Mesendoderm (in vitro differentiated cells): Measurements from ENCODE around the gene FFAR3.

Experiments
- DNase-seq: peaks from one replicate; pipeline ENCODE4 v3.0.0; 2013
- H2AK5ac ChIP-seq: 2 replicates; pipeline ENCODE4 v1.6.1; 2013; ENCODE audit warnings: low read length, inconsistent platforms
- H2BK120ac ChIP-seq: 2 replicates; pipeline ENCODE4 v1.6.1; 2013; ENCODE audit warnings: low read depth, mild to moderate bottlenecking, low read length, moderate library complexity, mixed read lengths
- H2BK15ac ChIP-seq: replicated peaks from 2 replicates; pipeline ENCODE4 v1.6.1; 2013; ENCODE audit warnings: low read depth, mild to moderate bottlenecking, moderate library complexity
- H2BK5ac ChIP-seq: 2 replicates; pipeline ENCODE4 v1.6.1; 2013; ENCODE audit warnings: low read length, inconsistent platforms
- H3K18ac ChIP-seq: 2 replicates; pipeline ENCODE4 v1.6.1; 2013; ENCODE audit warnings: mild to moderate bottlenecking, low read length, mixed read lengths
- H3K23ac ChIP-seq: one replicate; pipeline ENCODE4 v1.6.1; 2013; ENCODE audit warnings: low read length
- H3K27ac ChIP-seq: 2 replicates; pipeline ENCODE4 v1.5.1; 2013; ENCODE audit warnings: low read depth, mild to moderate bottlenecking, inconsistent platforms, low read length, moderate library complexity
- H3K27me3 ChIP-seq: 2 replicates; pipeline ENCODE4 v1.6.1; 2013; ENCODE audit warnings: low read length, control low read depth, mild to moderate bottlenecking, inconsistent platforms; ENCODE audit not compliant: insufficient read depth, poor library complexity
- H3K36me3 ChIP-seq: 2 replicates; pipeline ENCODE4 v1.6.1; 2013; ENCODE audit warnings: low read length, inconsistent platforms; ENCODE audit not compliant: control insufficient read depth, insufficient read depth
- H3K4ac ChIP-seq: one replicate; pipeline ENCODE4 v1.6.1; 2013; ENCODE audit warnings: low read depth, mild to moderate bottlenecking, low read length, moderate library complexity
- H3K4me1 ChIP-seq: 2 replicates; pipeline ENCODE4 v1.6.1; 2013; ENCODE audit warnings: low read depth, low read length, inconsistent platforms; ENCODE audit not compliant: control insufficient read depth
- H3K4me2 ChIP-seq: 2 replicates; pipeline ENCODE4 v1.6.1; 2013; ENCODE audit warnings: low read length
- H3K4me3 ChIP-seq: 2 replicates; pipeline ENCODE4 v1.5.1; 2013; ENCODE audit warnings: mild to moderate bottlenecking, low read length
- H3K56ac ChIP-seq: one replicate; pipeline ENCODE4 v1.6.1; 2013; ENCODE audit warnings: low read length
- H3K79me1 ChIP-seq: 2 replicates; pipeline ENCODE4 v1.6.1; 2013; ENCODE audit warnings: low read length, inconsistent platforms
- H3K79me2 ChIP-seq: 2 replicates; pipeline ENCODE4 v1.6.1; 2013; ENCODE audit warnings: mild to moderate bottlenecking, low read length; ENCODE audit not compliant: control insufficient read depth, insufficient read depth
- H3K9ac ChIP-seq: 2 replicates; pipeline ENCODE4 v1.6.1; 2013; ENCODE audit warnings: low read length, inconsistent platforms
- H4K5ac ChIP-seq: one replicate; pipeline ENCODE4 v1.6.1; 2013; ENCODE audit warnings: low read length
- H4K8ac ChIP-seq: one replicate; pipeline ENCODE4 v1.6.1; 2013; ENCODE audit warnings: low read depth, mild to moderate bottlenecking, control low read depth, low read length, moderate library complexity
- WGBS: extraction: QIAGEN DNeasy Blood & Tissue Kit; methylation state at CpG from one replicate; pipeline ENCODE4 v1.1.7; 2013; ENCODE audit warnings: low lambda C conversion rate, missing lambda C conversion rate; ENCODE audit not compliant: insufficient coverage; ENCODE audit errors: extremely low coverage; 5-methylcytosine and 5-hydroxymethylcytosine counted together

Gene FFAR3

DNA sequence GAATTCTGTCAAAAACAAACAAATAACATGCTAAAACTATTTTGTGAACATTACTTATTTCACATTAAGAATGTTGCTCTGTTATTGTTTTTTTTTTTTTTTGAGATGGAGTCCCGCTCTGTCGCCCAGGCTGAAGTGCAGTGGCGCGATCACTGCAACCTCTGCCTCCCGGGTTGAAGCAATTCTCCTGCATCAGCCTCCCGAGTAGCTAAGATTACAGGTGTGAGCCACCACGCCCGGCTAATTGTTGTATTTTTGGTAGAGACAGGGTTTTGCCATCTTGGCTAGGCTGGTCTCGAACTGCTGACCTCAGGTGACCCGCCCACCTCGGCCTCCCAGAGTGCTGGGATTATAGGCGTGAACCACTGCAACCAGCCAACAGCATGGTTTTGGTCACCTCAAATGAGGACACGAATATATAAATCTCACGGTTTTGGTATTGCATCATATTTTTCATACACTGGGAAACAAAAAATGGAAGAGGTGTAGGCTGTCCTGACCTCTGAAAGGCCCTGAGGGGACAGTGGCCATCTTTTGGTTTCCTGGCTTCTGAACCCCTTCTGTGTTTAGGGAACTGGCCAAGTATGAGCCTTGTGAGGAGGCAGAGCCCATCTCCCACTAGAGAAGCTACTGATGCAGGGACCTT, 38.1 kb downstream of the FFAR3 start:
- no peak overlapping the region for H3K56ac ChIP-seq
- no peak overlapping the region for H3K23ac ChIP-seq
- H2BK120ac ChIP-seq = no peak overlapping the region
- no peak overlapping the region for H3K9ac ChIP-seq
- H3K27ac ChIP-seq = no peak overlapping the region
- WGBS = no CpG with 5 or more reads among the region's 14 CpGs
- no peak overlapping the region for H3K18ac ChIP-seq
- H3K79me1 ChIP-seq = no peaks in the 10 kb centered on the region
- no peaks in the 10 kb centered on the region for H3K36me3 ChIP-seq
- no peak overlapping the region for H4K5ac ChIP-seq
- H3K4me3 ChIP-seq = no peak overlapping the region
- no peaks in the 10 kb centered on the region for H3K27me3 ChIP-seq
- no peak overlapping the region for H3K4me2 ChIP-seq
- no peaks in the 10 kb centered on the region for H3K79me2 ChIP-seq
- H3K4ac ChIP-seq = no peak overlapping the region
- no peak overlapping the region for H2AK5ac ChIP-seq
- DNase-seq = no peak
- no peak overlapping the region for H2BK15ac ChIP-seq
- no peak overlapping the region for H4K8ac ChIP-seq
- H2BK5ac ChIP-seq = no peak overlapping the region
- no peaks in the 10 kb centered on the region for H3K4me1 ChIP-seq

- DNase-seq = no peak
- H3K79me1 ChIP-seq = no peaks in the 10 kb centered on the region
- no peak overlapping the region for H4K8ac ChIP-seq
- no peak overlapping the region for H3K4ac ChIP-seq
- H3K4me1 ChIP-seq = no peaks in the 10 kb centered on the region
- H3K27me3 ChIP-seq = no peaks in the 10 kb centered on the region
- no peaks in the 10 kb centered on the region for H3K36me3 ChIP-seq
- H4K5ac ChIP-seq = no peak overlapping the region
- no CpG with 5 or more reads among the region's 6 CpGs for WGBS
- H3K18ac ChIP-seq = no peak overlapping the region
- H3K27ac ChIP-seq = no peak overlapping the region
- no peak overlapping the region for H3K4me3 ChIP-seq
- no peak overlapping the region for H3K23ac ChIP-seq
- H3K4me2 ChIP-seq = no peak overlapping the region
- H2BK15ac ChIP-seq = no peak overlapping the region
- no peak overlapping the region for H2AK5ac ChIP-seq
- H3K56ac ChIP-seq = no peak overlapping the region
- H2BK5ac ChIP-seq = no peak overlapping the region
- H3K9ac ChIP-seq = no peak overlapping the region
- no peaks in the 10 kb centered on the region for H3K79me2 ChIP-seq
- H2BK120ac ChIP-seq = no peak overlapping the region
Measured at GRCh38 chr19:35397064-35397463, 38.8 kb downstream of the FFAR3 start.

DNA sequence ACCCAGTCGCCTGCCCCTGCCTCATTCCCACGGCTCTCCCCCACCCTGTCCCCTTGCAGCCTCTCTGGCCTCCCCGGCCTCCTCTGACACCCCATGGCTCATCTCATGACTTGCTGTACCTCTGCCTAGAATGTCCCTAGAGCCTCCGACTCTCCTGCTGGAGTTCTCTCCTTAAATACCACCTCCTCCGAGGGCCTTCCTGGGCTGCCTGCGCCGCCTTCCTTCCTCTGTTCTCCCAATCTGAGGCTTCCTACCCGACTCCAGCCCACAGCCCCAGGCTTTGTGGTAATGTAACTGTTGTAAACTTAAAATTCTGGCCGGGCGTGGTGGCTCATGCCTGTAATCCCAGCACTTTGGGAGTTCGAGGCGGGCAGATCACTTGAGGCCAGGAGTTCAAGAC, 40.3 kb downstream of the FFAR3 start:
- Histone ChIP-seq H3K4me2 (no peak overlapping the region), H3K4me3 (no peak overlapping the region), H3K4ac (no peak overlapping the region), H3K9ac (no peak overlapping the region), H3K27ac (no peak overlapping the region), H4K5ac (no peak overlapping the region), H2BK120ac (no peak overlapping the region), H3K27me3 (no peaks in the 10 kb centered on the region), H3K79me1 (no peaks in the 10 kb centered on the region), H3K36me3 (no peaks in the 10 kb centered on the region), H4K8ac (no peak overlapping the region), H2BK15ac (no peak overlapping the region), H3K79me2 (no peaks in the 10 kb centered on the region), H3K18ac (no peak overlapping the region), H3K4me1 (no peaks in the 10 kb centered on the region), H2BK5ac (no peak overlapping the region), H2AK5ac (no peak overlapping the region), H3K56ac (no peak overlapping the region), H3K23ac (no peak overlapping the region)
- no CpG with 5 or more reads among the region's 12 CpGs for WGBS
- no peak for DNase-seq

DNA sequence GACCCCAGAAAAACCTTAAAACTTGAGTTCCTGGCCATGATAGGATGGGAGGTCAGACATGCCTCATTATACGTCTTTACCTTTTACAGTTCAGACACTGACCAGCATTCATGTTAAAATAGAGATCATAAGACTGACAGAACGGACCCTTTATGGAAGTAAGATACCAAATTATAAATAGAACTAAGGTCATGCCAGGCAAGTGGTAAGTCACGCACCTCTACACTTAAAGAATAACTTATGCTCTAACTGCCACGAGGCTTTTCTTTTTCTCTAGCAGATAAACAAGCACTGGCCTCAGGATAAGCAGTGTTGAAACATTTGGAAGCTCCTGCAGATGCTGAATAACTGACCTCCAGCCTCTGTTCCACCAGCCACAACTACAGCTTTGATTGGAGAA, 41.0 kb downstream of the FFAR3 start:
- Histone ChIP-seq H3K79me1 (no peaks in the 10 kb centered on the region), H2AK5ac (no peak overlapping the region), H3K56ac (no peak overlapping the region), H4K5ac (no peak overlapping the region), H3K9ac (no peak overlapping the region), H3K36me3 (no peaks in the 10 kb centered on the region), H3K18ac (no peak overlapping the region), H3K4ac (no peak overlapping the region), H2BK5ac (no peak overlapping the region), H3K4me3 (no peak overlapping the region), H3K4me2 (no peak overlapping the region), H3K27ac (no peak overlapping the region), H3K27me3 (no peaks in the 10 kb centered on the region), H3K4me1 (no peaks in the 10 kb centered on the region), H2BK15ac (no peak overlapping the region), H2BK120ac (no peak overlapping the region), H3K79me2 (no peaks in the 10 kb centered on the region), H4K8ac (no peak overlapping the region), H3K23ac (no peak overlapping the region)
- WGBS = no CpG with 5 or more reads among the region's 4 CpGs
- no peak for DNase-seq

- Histone ChIP-seq H3K4me3 (no peak overlapping the region), H2BK120ac (no peak overlapping the region), H3K27me3 (no peaks in the 10 kb centered on the region), H3K18ac (no peak overlapping the region), H2AK5ac (no peak overlapping the region), H3K4me1 (no peaks in the 10 kb centered on the region), H3K79me2 (no peaks in the 10 kb centered on the region), H3K9ac (no peak overlapping the region), H4K8ac (no peak overlapping the region), H3K36me3 (no peaks in the 10 kb centered on the region), H3K27ac (no peak overlapping the region), H2BK5ac (no peak overlapping the region), H3K4ac (no peak overlapping the region), H3K56ac (no peak overlapping the region), H3K4me2 (no peak overlapping the region), H4K5ac (no peak overlapping the region), H3K79me1 (no peaks in the 10 kb centered on the region), H2BK15ac (no peak overlapping the region), H3K23ac (no peak overlapping the region)
- WGBS = no CpG with 5 or more reads among the region's 10 CpGs
- DNase-seq = no peak
Measured at GRCh38 chr19:35399948-35400772, 41.9 kb downstream of the FFAR3 start.
